ENCODE data around the gene MPIG6B.

DNA sequence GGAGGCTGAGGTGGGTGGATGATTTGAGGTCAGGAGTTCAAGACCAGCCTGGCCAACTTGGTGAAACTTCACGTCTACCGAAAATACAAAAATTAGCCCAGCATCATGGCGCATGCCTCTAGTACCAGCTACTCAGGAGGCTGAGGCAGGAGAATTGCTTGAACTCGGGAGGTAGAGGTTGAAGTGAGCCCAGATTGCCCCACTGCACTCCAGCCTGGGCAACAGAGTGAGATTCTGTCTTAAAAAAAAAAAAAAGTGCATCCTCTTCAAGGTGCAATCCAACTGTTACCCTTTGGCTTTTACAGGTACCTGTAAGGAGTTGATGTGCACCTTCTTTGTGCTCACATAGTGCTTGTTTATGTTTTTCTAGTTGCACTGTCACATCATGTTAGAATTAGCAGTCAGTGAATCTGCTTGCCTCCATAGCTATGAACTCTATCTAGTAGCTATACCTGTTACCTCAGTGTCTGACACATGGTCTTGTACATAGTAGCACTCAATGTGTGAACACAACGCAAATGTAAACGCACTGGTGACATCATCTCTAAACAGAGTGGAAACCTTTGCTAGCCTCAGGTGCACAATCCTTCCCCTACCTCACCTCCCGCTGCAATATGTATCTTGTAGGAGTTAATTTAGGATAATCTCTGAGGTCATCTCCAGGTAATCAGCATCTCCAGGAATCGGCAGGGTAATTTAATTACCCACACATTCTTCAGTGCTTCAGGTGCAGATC is 26.3 kb downstream of the MPIG6B start:
- TF ChIP-seq, protein P1, sequence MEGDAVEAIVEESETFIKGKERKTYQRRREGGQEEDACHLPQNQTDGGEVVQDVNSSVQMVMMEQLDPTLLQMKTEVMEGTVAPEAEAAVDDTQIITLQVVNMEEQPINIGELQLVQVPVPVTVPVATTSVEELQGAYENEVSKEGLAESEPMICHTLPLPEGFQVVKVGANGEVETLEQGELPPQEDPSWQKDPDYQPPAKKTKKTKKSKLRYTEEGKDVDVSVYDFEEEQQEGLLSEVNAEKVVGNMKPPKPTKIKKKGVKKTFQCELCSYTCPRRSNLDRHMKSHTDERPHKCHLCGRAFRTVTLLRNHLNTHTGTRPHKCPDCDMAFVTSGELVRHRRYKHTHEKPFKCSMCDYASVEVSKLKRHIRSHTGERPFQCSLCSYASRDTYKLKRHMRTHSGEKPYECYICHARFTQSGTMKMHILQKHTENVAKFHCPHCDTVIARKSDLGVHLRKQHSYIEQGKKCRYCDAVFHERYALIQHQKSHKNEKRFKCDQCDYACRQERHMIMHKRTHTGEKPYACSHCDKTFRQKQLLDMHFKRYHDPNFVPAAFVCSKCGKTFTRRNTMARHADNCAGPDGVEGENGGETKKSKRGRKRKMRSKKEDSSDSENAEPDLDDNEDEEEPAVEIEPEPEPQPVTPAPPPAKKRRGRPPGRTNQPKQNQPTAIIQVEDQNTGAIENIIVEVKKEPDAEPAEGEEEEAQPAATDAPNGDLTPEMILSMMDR (IDR thresholded peaks at IDR 0.05), result no peak
- TF ChIP-seq POLR2A (IDR thresholded peaks at IDR 0.05) (no peak), POLR2AphosphoS5 (IDR thresholded peaks at IDR 0.05) (no peak)

All from sigmoid colon (tissue), 4 donors.